Pons (tissue), 1 donor: ENCODE measurements around the gene S100A10.

Source experiments
- DNase-seq: peaks from one replicate; pipeline ENCODE4 v3.0.0-alpha.2; 2016; ENCODE audit warnings: low spot score

The S100A10 gene

DNA sequence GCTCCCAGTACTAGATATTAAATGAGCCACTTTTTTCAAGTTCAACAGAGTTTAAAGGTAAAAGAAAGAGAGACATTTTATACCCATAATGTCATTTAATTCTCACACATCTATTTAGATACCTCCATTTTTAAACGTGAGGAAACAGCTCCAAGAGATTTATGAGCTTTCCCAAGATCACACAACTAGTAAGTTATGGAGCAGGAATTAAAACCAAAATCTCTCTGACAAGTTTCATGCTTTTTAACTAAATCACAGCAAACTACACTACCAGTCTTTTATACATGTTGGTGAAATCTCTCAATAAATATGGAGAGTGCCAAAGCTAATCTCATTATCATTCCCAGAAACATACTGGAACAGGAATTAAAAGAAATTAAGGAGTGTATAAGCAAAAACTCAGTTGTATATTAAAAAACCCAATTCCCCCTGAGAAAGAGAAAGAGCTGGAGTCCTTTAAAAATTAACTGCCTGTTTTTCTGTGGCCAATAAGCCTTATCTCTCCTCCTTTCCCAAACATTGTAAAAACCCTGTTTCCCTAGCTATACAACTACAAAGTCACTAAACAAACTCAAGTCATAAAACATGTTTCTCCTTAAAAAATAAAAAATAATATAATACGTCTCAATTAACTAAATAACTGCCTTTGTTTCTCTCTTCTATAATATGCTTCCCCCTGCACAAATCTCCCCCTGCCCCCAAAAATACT lies 57.6 kb downstream of the S100A10 start:
- no peak for DNase-seq

GRCh38 chr1:151935154-151935553 lies 58.5 kb downstream of the S100A10 start:
- DNase-seq, result no peak

DNA sequence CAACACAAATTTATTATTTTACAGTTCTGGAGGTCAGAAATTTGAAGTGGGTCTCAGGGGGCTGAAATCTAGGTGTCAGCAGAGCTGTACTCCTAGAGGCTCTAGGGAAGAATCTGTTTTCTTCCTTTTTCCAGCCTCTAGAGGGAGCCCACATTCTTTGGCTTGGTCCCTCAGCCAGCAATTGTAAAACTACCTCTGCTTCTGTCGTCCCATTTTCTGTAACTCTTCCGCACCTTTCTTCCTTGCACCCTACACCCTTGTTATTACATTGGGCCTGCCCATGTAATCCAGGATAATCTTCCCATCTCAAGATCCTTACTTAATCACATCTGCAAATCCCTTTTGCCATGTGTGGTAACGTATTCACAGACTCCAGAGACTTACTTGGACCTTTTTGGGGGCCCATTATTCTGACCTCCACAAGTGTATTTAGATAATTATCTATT lies 59.6 kb downstream of the S100A10 start:
- peak; percentile 63 for DNase-seq
